Neuronal stem cell (in vitro differentiated cells): ENCODE data around the gene SHROOM3. TPM values are rescaled to one million over a fixed set of nuclear protein-coding genes. Genes with fewer than 3 reads are reported as not detected.

ENCODE experiments used
- DNase-seq: peaks from one replicate; pipeline ENCODE4 v3.0.0-alpha.2; 2013; ENCODE audit warnings: low spot score
- H2AFZ ChIP-seq: one replicate; pipeline ENCODE4 v1.6.1; 2013; ENCODE audit warnings: mild to moderate bottlenecking, low read length, inconsistent platforms
- H2AK5ac ChIP-seq: 2 replicates; pipeline ENCODE4 v1.6.1; 2013; ENCODE audit warnings: low read depth, mild to moderate bottlenecking, inconsistent platforms, low read length, moderate library complexity, mixed read lengths
- H2BK120ac ChIP-seq: 2 replicates; pipeline ENCODE4 v1.6.1; 2013; ENCODE audit warnings: low read depth, mild to moderate bottlenecking, inconsistent platforms, low read length, moderate library complexity, mixed read lengths
- H2BK12ac ChIP-seq: one replicate; pipeline ENCODE4 v1.6.1; 2013; ENCODE audit warnings: low read length, inconsistent platforms
- H2BK15ac ChIP-seq: 2 replicates; pipeline ENCODE4 v1.6.1; 2013; ENCODE audit warnings: mild to moderate bottlenecking, low read length, inconsistent platforms, mixed read lengths
- H2BK5ac ChIP-seq: one replicate; pipeline ENCODE4 v1.6.1; 2013; ENCODE audit warnings: inconsistent platforms, mild to moderate bottlenecking, low read length, moderate library complexity
- H3K14ac ChIP-seq: one replicate; pipeline ENCODE4 v1.6.1; 2013; ENCODE audit warnings: low read length, inconsistent platforms
- H3K18ac ChIP-seq: 2 replicates; pipeline ENCODE4 v1.6.1; 2013; ENCODE audit warnings: low read length, inconsistent platforms
- H3K23ac ChIP-seq: 2 replicates; pipeline ENCODE4 v1.6.1; 2013; ENCODE audit warnings: low read depth, mild to moderate bottlenecking, mixed read lengths, low read length, inconsistent platforms; ENCODE audit not compliant: poor library complexity
- H3K27ac ChIP-seq: replicated peaks from 3 replicates; pipeline ENCODE4 v1.5.1; 2013; ENCODE audit warnings: low read length, inconsistent platforms
- H3K27me3 ChIP-seq, 3 experiments: 2 replicates each; pipeline ENCODE4 v1.6.1; 2013; ENCODE audit warnings: low read length in 3 of 3, mild to moderate bottlenecking in 2 of 3, inconsistent platforms in 1 of 3, low read depth in 1 of 3, mixed read lengths in 1 of 3, moderate library complexity in 1 of 3; ENCODE audit not compliant: control insufficient read depth in 3 of 3, insufficient read depth in 3 of 3
- H3K36me3 ChIP-seq, 2 donors: replicated peaks in 1 of 2; 2 replicates each; pipeline ENCODE4 v1.6.1; 2013; ENCODE audit warnings: low read length in 2 of 2; ENCODE audit not compliant: control insufficient read depth in 2 of 2, insufficient read depth in 2 of 2
- H3K4ac ChIP-seq: 2 replicates; pipeline ENCODE4 v1.6.1; 2013; ENCODE audit warnings: inconsistent platforms, mild to moderate bottlenecking, low read length, moderate library complexity
- H3K4me1 ChIP-seq, 2 donors: 1 replicate in 1 of 2; 2 replicates in 1 of 2; pipeline ENCODE4 v1.6.1; 2013; ENCODE audit warnings: low read length in 2 of 2, low read depth in 1 of 2; ENCODE audit not compliant: control insufficient read depth in 2 of 2, insufficient read depth in 1 of 2
- H3K4me2 ChIP-seq: one replicate; pipeline ENCODE4 v1.6.1; 2013; ENCODE audit warnings: mild to moderate bottlenecking, low read length, inconsistent platforms; ENCODE audit not compliant: insufficient read depth, poor library complexity, severe bottlenecking
- H3K4me3 ChIP-seq, 2 donors: 2 replicates each; pipeline ENCODE4 v1.5.1; 2013; ENCODE audit warnings: low read length in 2 of 2, mild to moderate bottlenecking in 2 of 2, inconsistent platforms in 1 of 2, moderate library complexity in 1 of 2
- H3K79me1 ChIP-seq: one replicate; pipeline ENCODE4 v1.6.1; 2013; ENCODE audit warnings: low read depth, mild to moderate bottlenecking, inconsistent platforms, low read length, moderate library complexity
- H3K9ac ChIP-seq: one replicate; pipeline ENCODE4 v1.6.1; 2013; ENCODE audit warnings: mild to moderate bottlenecking, low read depth, low read length, inconsistent platforms; ENCODE audit not compliant: poor library complexity
- H3K9me3 ChIP-seq, 2 donors: replicated peaks in 1 of 2; 2 replicates each; pipeline versions ENCODE3 to v1.6.1; 2013; ENCODE audit warnings: low read length in 2 of 2, mild to moderate bottlenecking in 2 of 2, inconsistent platforms in 1 of 2, low read depth in 1 of 2, mixed read lengths in 1 of 2, moderate library complexity in 1 of 2; ENCODE audit not compliant: control insufficient read depth in 2 of 2, insufficient read depth in 1 of 2
- H4K8ac ChIP-seq: one replicate; pipeline ENCODE4 v1.6.1; 2013; ENCODE audit warnings: low read depth, mild to moderate bottlenecking, inconsistent platforms, low read length, moderate library complexity
- H4K91ac ChIP-seq: one replicate; pipeline ENCODE4 v1.6.1; 2013; ENCODE audit warnings: low read length, low read depth, mild to moderate bottlenecking, inconsistent platforms; ENCODE audit not compliant: poor library complexity
- WGBS, 2 donors: extraction: QIAGEN DNeasy Blood & Tissue Kit; methylation state at CpG; one replicate each; pipeline ENCODE4 v1.1.7; 2013; ENCODE audit warnings: missing lambda C conversion rate in 2 of 2, mixed read lengths in 1 of 2; ENCODE audit not compliant: insufficient read length in 2 of 2, insufficient replicate concordance in 1 of 2; ENCODE audit errors: extremely low coverage in 2 of 2; 5-methylcytosine and 5-hydroxymethylcytosine counted together
- polyA plus RNA-seq, 2 experiments: library from polyadenylated mRNA; stranded (reverse); fragments of 200-250 nt; gene quantifications; one replicate each; pipeline ENCODE4 v1.2.3, GENCODE V29; 2013

Gene SHROOM3
- 26.6 TPM for polyA plus RNA-seq (2013, experiment 1 of 2)
- 27.9 TPM for polyA plus RNA-seq (2013, experiment 2 of 2)

DNA sequence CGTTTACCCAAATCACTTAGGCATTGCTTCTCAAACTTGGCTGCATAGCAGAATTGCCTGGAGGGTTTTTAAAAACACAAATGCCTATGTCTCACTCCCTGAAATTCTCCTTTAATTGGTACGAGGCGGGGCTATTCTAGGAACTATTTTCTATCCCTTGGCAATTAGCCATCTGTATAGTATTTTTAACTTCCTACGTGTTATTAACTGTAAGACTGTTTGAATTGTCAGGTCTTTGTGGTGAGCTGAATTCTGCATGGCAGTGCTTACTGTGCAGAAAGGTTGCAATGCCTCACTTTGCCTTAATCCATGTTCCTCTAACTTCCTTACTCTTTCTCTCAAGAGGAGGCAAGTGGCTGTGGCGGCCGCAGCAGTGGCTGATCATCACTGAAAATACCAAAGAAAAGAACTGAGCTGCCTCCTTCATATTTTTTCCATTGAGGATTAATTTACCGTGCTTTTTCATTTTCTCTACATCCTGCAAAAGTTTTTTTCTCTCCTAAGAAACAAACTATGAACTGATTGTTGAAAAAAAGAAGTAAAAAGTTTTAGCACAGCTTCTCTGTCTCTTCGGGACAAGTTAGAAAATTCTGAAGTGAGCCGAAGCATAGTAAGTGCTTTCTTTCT, at the start of gene SHROOM3:
TSS of gene SHROOM3 (plus strand) at position 329 of the 627 bp plus-strand sequence. CDS start 824 bp downstream, outside the sequence.
- peaks cover 10 to 19% of the 10 kb centered on the region in 2 donors for H3K4me1 ChIP-seq
- H3K4me3 ChIP-seq, result peak within 1 kb of the TSS; percentile 62 to 80
- no peak within 1 kb of the TSS for H3K4ac ChIP-seq
- H4K91ac ChIP-seq, result no peak within 1 kb of the TSS
- no peak within 1 kb of the TSS for H3K14ac ChIP-seq
- H2AFZ ChIP-seq, result peak within 1 kb of the TSS; percentile 77
- peak within 1 kb of the TSS; percentile 13 for H3K9ac ChIP-seq
- peaks cover 13 to 24% of the 10 kb centered on the region in 2 donors for H3K9me3 ChIP-seq
- no peaks in the 10 kb centered on the region for H3K27me3 ChIP-seq
- WGBS, 2 donors, result no CpG with 5 or more reads among the region's 9 CpGs
- H2BK12ac ChIP-seq, result no peak within 1 kb of the TSS
- H2BK5ac ChIP-seq, result no peak within 1 kb of the TSS
- H4K8ac ChIP-seq, result no peak within 1 kb of the TSS
- no peak within 1 kb of the TSS for H2AK5ac ChIP-seq
- H2BK120ac ChIP-seq, result no peak within 1 kb of the TSS
- no peak within 1 kb of the TSS for H3K23ac ChIP-seq
- H3K27ac ChIP-seq, result peak within 1 kb of the TSS; percentile 94
- H3K4me2 ChIP-seq, result peak within 1 kb of the TSS; percentile 45
- no peaks in the 10 kb centered on the region for H3K79me1 ChIP-seq
- no peak within 1 kb of the TSS for H2BK15ac ChIP-seq
- peak within 1 kb of the TSS; percentile 44 for H3K18ac ChIP-seq
- DNase-seq, result peak; percentile 39
- peaks cover 11 to 24% of the 10 kb centered on the region in 2 donors for H3K36me3 ChIP-seq

DNA sequence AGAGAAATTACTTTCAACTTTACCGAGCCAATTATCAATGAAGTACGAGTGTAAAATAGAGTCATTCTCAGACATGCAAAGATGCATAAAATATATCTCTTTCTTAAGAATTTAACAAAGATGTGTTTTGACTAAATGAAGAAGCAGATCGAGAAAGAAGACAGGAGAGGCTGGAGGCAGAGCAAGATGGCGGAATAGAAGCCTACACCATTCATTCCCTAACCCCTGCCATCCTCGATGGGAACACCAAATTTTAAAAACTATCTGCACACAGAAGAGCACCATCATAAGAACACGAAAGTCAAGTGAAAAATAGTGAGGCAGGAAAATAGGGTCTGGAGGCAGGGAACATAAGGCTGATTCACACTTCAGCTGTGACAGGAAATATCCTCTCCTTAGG, 49.1 kb upstream of the SHROOM3 start:
- no peak overlapping the region for H2AK5ac ChIP-seq
- no peak overlapping the region for H3K4me2 ChIP-seq
- no peak overlapping the region for H2BK15ac ChIP-seq
- H3K14ac ChIP-seq, result no peak overlapping the region
- no peak overlapping the region for H3K23ac ChIP-seq
- H4K8ac ChIP-seq, result no peak overlapping the region
- no peak overlapping the region for H3K9ac ChIP-seq
- peaks cover 2 to 4% of the 10 kb centered on the region in 2 donors for H3K9me3 ChIP-seq
- no peak overlapping the region for H2AFZ ChIP-seq
- no CpG with 5 or more reads among the region's 6 CpGs for WGBS, 2 donors
- no peaks in the 10 kb centered on the region for H3K4me1 ChIP-seq
- H2BK120ac ChIP-seq, result no peak overlapping the region
- no peak overlapping the region for H3K4ac ChIP-seq
- no peaks in the 10 kb centered on the region for H3K27me3 ChIP-seq
- H4K91ac ChIP-seq, result no peak overlapping the region
- H3K79me1 ChIP-seq, result no peaks in the 10 kb centered on the region
- H3K27ac ChIP-seq, result no peak overlapping the region
- no peak for DNase-seq
- H3K36me3 ChIP-seq, result no peaks in the 10 kb centered on the region
- H2BK5ac ChIP-seq, result no peak overlapping the region
- no peak overlapping the region for H2BK12ac ChIP-seq
- H3K4me3 ChIP-seq, result no peak overlapping the region
- H3K18ac ChIP-seq, result no peak overlapping the region

DNA sequence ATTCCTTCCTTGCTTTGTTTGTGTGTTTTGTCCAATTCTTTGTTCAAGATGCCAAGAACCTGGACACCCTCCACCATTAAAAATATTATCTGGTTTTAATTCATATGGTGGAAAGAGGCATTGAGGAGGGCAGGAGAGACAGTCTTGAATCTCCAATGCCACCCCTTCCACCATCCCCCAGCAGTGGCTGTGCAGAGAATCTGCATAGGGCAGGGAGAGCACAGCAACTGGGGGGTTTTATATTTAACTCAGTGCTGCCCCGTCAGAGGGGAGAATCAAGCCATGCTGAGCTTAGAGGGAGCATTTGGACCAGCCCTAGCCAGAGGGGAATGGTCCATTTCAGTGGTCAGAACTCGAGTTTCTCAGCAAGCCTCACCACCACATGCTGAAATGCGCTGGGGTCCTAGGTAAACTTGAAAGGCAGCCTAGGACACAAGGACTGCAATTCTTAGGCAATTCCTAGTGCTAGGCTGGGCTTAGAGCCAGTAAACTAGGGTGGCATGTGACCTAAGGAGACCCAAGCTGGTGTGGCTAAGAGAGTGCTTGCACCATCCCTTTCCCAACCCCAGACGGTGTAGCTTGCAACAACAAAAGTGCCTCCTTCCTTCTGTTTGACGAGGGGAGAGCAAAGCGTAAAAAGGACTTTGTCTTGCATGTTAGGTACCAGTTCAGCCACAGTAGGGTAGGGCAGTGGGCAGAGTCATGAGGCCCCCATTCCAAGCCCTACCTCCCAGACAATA, 48.3 kb upstream of the SHROOM3 start:
- H3K27me3 ChIP-seq, result no peaks in the 10 kb centered on the region
- no CpG with 5 or more reads among the region's 6 CpGs for WGBS, 2 donors
- DNase-seq, result no peak

DNA sequence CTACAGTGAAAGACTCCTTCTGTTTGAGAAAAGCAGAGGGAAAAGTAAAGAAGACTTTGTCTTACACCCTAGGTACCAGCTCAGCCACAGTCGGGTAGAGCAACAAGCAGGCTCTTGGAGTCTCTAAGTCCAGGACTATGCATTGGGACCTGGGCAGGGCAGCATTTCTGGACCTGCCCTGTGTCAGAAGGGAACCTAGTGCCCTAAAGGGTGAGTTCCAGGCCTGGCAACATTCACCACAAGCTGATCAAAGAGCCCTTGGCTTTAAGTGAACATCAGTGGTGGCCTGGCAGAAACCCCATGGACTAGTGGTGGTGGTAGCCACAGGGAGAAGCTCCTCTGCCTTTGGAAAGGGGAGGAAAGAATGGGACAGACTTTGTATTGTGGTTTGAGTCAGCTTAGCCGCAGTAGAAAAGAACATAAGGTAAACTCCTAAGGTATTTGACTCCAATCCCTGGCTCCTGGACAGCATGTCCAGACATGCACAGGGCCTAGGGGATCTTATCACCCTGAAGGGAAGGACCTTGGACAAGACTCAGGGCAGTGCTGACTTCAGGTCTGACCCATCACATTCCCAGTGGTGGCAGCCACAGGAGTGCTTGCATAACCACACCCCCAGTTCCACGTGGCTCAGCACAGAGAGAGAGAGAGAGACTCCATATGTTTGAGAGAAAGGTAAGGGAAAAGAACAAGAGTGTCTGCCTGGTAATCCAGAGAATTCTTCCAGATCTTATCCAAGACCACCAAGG, 46.7 kb upstream of the SHROOM3 start:
- H3K79me1 ChIP-seq, result no peaks in the 10 kb centered on the region
- H3K4me3 ChIP-seq, result no peak overlapping the region
- H2AK5ac ChIP-seq, result no peak overlapping the region
- H3K4ac ChIP-seq, result no peak overlapping the region
- no peaks in the 10 kb centered on the region for H3K27me3 ChIP-seq
- no peak overlapping the region for H2BK5ac ChIP-seq
- H3K23ac ChIP-seq, result no peak overlapping the region
- no peak for DNase-seq
- no peak overlapping the region for H3K9ac ChIP-seq
- H3K27ac ChIP-seq, result no peak overlapping the region
- no peak overlapping the region for H2BK120ac ChIP-seq
- no peak overlapping the region for H3K4me2 ChIP-seq
- H2BK15ac ChIP-seq, result no peak overlapping the region
- H4K8ac ChIP-seq, result no peak overlapping the region
- H2AFZ ChIP-seq, result peak overlapping the region; percentile 31
- H3K14ac ChIP-seq, result no peak overlapping the region
- H3K4me1 ChIP-seq, result no peaks in the 10 kb centered on the region
- H4K91ac ChIP-seq, result no peak overlapping the region
- H3K18ac ChIP-seq, result no peak overlapping the region
- no peaks in the 10 kb centered on the region for H3K9me3 ChIP-seq
- H3K36me3 ChIP-seq, result no peaks in the 10 kb centered on the region
- no peak overlapping the region for H2BK12ac ChIP-seq
- WGBS, 2 donors, result no CpG with 5 or more reads among the region's 3 CpGs

More for the DNA sequence above, 48.3 kb upstream of the SHROOM3 start:
- no peak overlapping the region for H2BK120ac ChIP-seq
- no peak overlapping the region for H2AK5ac ChIP-seq
- H2BK15ac ChIP-seq, result no peak overlapping the region
- H3K4me2 ChIP-seq, result no peak overlapping the region
- H4K8ac ChIP-seq, result no peak overlapping the region
- H3K14ac ChIP-seq, result no peak overlapping the region
- H3K27ac ChIP-seq, result no peak overlapping the region
- no peak overlapping the region for H3K4ac ChIP-seq
- no peak overlapping the region for H3K23ac ChIP-seq
- H3K9me3 ChIP-seq, result no peaks in the 10 kb centered on the region
- H3K4me3 ChIP-seq, result no peak overlapping the region
- H3K9ac ChIP-seq, result no peak overlapping the region
- no peaks in the 10 kb centered on the region for H3K4me1 ChIP-seq
- peak overlapping the region; percentile 0 for H3K18ac ChIP-seq
- no peaks in the 10 kb centered on the region for H3K36me3 ChIP-seq
- no peak overlapping the region for H2BK12ac ChIP-seq
- no peak overlapping the region for H4K91ac ChIP-seq
- no peak overlapping the region for H2AFZ ChIP-seq
- no peak overlapping the region for H2BK5ac ChIP-seq
- H3K79me1 ChIP-seq, result no peaks in the 10 kb centered on the region
